NCI-H2196 treated with DMSO at 0.1 percent for 48 hours (cell line): Measurements from ENCODE around the gene AMDHD2.
A peak's percentile ranks its signal among the peaks of the same experiment; 100 is the strongest.
"Not testable (repeated sequence)": the region's sequence is repeated elsewhere in the genome, so short reads cannot be mapped to it uniquely, and the experiment has no call there.

Source experiments
- DNase-seq: peaks from one replicate; lab custom pipeline; 2025; ENCODE audit not compliant: unreplicated experiment; lab: John Stamatoyannopoulos, UW

The AMDHD2 gene, protein sequence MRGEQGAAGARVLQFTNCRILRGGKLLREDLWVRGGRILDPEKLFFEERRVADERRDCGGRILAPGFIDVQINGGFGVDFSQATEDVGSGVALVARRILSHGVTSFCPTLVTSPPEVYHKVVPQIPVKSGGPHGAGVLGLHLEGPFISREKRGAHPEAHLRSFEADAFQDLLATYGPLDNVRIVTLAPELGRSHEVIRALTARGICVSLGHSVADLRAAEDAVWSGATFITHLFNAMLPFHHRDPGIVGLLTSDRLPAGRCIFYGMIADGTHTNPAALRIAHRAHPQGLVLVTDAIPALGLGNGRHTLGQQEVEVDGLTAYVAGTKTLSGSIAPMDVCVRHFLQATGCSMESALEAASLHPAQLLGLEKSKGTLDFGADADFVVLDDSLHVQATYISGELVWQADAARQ

GRCh38 chr16:2520097-2520783 lies at the start of gene AMDHD2:
AMDHD2 (plus strand) TSS chr16:2520371; CDS start chr16:2520459, 88 bp downstream.
- peak; percentile 88 for DNase-seq

GRCh38 chr16:2470603-2471015 lies 49.6 kb upstream of the AMDHD2 start:
- DNase-seq = no peak

DNA sequence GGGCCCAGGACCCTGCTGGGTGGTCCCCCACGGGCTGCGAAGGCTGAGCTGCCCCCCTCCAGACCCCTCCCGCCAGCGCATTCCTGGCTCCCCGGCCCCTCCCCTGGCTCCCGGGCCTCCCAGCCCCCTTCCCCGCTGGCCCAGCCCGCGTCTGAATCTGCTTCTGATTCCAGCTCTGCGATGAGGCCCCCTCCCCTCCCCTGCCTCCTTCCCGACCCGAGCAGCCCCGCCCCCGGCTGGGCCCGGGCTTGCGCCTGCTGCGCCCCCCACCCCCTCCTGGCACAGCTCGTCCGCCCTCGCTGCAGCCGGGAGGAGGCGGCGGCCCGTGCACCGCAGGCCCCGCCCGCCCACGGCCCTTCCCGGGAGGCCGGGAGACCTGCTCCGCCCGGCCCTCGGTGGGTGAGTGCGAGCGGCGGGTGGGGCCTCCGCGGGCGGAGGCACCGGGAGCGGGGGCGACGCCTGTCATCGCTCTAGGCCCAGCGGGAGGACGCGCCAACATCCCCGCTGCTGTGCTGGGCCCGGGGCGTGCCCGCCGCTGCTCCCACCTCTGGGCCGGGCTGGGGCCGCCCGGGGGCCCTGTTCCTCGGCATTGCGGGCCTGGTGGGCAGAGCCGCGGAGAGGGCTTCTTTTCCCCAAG lies 49.0 kb upstream of the AMDHD2 start, which contains the start of gene NTN3:
Gene NTN3, plus strand, starts transcription at position 282 of the 637 bp plus-strand sequence. CDS start 405 bp downstream, outside the sequence.
- DNase-seq = no peak

DNA sequence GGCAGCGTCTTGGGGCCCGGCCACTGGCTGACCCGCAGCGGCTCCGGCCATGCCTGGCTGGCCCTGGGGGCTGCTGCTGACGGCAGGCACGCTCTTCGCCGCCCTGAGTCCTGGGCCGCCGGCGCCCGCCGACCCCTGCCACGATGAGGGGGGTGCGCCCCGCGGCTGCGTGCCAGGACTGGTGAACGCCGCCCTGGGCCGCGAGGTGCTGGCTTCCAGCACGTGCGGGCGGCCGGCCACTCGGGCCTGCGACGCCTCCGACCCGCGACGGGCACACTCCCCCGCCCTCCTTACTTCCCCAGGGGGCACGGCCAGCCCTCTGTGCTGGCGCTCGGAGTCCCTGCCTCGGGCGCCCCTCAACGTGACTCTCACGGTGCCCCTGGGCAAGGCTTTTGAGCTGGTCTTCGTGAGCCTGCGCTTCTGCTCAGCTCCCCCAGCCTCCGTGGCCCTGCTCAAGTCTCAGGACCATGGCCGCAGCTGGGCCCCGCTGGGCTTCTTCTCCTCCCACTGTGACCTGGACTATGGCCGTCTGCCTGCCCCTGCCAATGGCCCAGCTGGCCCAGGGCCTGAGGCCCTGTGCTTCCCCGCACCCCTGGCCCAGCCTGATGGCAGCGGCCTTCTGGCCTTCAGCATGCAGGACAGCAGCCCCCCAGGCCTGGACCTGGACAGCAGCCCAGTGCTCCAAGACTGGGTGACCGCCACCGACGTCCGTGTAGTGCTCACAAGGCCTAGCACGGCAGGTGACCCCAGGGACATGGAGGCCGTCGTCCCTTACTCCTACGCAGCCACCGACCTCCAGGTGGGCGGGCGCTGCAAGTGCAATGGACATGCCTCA lies 48.3 kb upstream of the AMDHD2 start:
- DNase-seq = no peak

- DNase-seq = no peak
Observed at GRCh38 chr16:2472488-2472864, 47.7 kb upstream of the AMDHD2 start.

- no peak for DNase-seq
Observed at GRCh38 chr16:2472885-2473445, 47.2 kb upstream of the AMDHD2 start.

- no peak for DNase-seq
Observed at GRCh38 chr16:2473446-2473926, 46.7 kb upstream of the AMDHD2 start.

- DNase-seq = no peak
Observed at GRCh38 chr16:2473999-2474876, 45.9 kb upstream of the AMDHD2 start.

GRCh38 chr16:2474877-2475412 lies 45.2 kb upstream of the AMDHD2 start, which contains the start of gene TBC1D24:
TBC1D24 (plus strand) TSS chr16:2475127; CDS start chr16:2496149, 21,022 bp downstream.
- peak; percentile 63 for DNase-seq

DNA sequence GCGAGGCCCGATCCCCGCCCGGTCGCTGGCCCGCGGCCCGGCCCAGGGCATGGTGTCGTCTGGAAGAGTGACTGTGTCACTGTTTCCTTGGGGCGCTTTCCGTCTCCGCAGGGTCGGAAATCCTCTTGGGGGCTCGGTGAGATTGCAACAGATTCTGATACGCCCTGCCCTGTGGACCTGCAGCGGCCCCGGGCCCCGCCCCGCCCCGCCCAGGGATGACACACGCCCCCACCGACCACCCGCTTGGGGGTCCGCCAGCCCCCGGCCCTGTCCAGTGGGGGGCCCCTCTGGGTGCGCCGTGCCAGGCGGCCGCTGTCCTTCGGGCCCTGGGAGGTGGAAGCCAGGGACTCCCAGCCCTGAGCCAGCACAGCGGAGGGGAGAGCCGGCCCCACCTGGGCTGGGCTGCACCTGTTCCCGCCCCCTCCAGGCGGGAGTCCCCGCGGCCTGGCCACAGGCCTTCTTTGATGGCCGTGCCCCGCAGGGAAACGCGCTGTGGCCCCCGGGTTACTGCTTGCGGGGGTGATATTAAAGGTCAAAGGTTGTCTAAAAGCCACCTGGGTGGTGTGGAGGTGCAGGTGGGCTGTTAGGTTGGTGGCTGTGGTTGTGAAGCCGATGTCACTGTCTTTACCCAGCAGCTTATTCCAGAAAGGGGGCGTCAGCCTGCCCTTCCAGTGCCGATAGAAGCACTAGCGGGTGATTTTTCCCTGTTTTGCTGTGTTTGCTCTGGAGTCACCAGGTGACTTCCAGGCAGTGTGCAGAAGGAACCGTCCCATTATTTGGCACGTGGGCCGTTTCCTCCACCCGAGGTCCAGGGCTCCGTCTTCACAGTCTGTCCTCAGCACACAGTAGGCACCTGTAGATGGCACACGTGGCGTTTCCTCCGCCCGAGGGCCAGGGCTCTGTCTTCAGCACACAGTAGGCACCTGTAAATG lies 44.5 kb upstream of the AMDHD2 start:
- DNase-seq = no peak

DNA sequence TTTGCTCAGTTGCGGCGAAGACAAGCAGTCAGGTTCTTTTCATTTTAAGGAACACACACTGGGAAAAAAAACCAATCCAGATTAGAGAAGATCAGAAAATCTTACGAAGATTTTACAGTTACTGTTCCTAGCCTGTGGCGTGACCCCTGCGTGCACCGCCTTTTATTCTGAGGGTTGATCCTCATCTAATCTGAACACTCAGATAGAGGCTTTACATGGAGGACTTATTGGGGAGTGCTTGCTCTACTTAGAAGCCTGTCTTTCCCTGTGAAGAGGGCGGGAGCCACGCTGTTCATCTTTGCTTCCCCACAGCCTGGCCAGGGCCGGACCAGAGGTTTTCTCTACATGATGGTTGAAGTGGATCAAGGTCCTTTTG lies 43.8 kb upstream of the AMDHD2 start:
- no peak for DNase-seq

- DNase-seq = no peak
Observed at GRCh38 chr16:2476741-2477140, 43.4 kb upstream of the AMDHD2 start.

DNA sequence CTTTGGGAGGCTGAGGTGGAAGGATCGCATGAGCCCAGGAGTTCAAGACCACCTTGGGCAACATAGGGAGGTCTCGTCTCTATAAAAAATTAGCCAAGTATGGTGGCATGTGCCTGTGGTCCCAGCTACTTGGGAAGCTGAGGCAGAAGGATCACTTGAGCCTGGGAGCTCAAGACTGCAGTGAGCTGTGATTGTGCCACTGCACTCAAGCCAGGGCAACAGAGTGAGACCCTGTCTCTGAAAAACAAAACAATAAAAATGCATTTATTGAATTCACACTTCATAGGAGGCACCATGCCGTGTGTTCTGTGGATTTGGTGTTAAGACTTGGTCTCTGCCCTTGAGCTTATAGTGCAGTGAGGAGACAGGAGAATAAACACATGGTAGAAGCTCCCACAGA lies 42.8 kb upstream of the AMDHD2 start:
- DNase-seq = no peak

- no peak for DNase-seq
Observed at GRCh38 chr16:2478279-2478678, 41.9 kb upstream of the AMDHD2 start.

- not testable (repeated sequence) for DNase-seq
Observed at GRCh38 chr16:2479996-2480395, 40.2 kb upstream of the AMDHD2 start.

- no peak for DNase-seq
Observed at GRCh38 chr16:2480948-2481347, 39.2 kb upstream of the AMDHD2 start.

GRCh38 chr16:2481676-2482075 lies 38.5 kb upstream of the AMDHD2 start:
- no peak for DNase-seq

- no peak for DNase-seq
Observed at GRCh38 chr16:2482249-2482648, 37.9 kb upstream of the AMDHD2 start.
